Measurements from ENCODE around the gene CHST12. TPM values are rescaled to one million over a fixed set of nuclear protein-coding genes. Genes with fewer than 3 reads are reported as not detected.
A peak's percentile ranks its signal among the peaks of the same experiment; 100 is the strongest.

CHST12 gene
- total RNA-seq, 1 donor from 2014 or later = 29.2 TPM

DNA sequence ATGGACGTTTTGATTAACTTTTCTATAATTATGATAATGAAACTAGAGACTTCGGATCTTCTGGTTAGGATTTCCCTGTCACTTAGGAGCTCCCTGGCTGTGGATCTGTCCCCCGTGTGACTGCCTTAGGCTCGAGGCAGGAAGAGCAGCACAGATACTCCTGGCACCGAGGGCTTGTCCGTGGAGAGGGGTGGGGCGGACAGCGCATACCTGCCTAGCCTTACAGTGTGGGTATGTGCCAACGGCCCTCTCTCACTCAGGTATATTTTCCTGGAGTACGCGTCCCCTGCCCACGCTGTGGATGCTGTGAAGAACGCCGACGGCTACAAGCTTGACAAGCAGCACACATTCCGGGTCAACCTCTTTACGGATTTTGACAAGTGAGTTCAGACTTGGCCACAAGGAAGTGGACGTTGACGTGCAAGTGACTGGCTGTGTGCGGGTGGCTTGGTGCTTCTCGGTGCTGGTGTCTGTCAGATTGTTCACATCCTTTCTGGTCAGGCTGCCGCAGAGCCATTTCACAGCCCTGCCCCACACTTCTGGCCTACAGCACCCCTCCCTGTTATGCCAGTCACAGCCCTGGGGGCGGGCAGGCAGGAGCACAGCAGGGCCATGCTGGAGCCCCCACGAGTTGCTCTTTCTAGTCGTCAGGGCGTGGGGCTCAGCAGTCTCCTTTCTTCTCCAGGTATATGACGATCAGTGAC is 40.9 kb upstream of the CHST12 start:
- Histone ChIP-seq H3K9me3 (no peaks in the 10 kb centered on the region), H3K27ac (no peak overlapping the region), H3K4me3 (no peak overlapping the region), H3K36me3 (peaks cover 87% of the 10 kb centered on the region), H3K4me1 (peaks cover 24% of the 10 kb centered on the region), H3K27me3 (ENCODE audit: low read depth) (no peaks in the 10 kb centered on the region)
- intact Hi-C loops (cut with DNase I) = no loop called here
- TF ChIP-seq, protein P1, sequence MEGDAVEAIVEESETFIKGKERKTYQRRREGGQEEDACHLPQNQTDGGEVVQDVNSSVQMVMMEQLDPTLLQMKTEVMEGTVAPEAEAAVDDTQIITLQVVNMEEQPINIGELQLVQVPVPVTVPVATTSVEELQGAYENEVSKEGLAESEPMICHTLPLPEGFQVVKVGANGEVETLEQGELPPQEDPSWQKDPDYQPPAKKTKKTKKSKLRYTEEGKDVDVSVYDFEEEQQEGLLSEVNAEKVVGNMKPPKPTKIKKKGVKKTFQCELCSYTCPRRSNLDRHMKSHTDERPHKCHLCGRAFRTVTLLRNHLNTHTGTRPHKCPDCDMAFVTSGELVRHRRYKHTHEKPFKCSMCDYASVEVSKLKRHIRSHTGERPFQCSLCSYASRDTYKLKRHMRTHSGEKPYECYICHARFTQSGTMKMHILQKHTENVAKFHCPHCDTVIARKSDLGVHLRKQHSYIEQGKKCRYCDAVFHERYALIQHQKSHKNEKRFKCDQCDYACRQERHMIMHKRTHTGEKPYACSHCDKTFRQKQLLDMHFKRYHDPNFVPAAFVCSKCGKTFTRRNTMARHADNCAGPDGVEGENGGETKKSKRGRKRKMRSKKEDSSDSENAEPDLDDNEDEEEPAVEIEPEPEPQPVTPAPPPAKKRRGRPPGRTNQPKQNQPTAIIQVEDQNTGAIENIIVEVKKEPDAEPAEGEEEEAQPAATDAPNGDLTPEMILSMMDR (IDR thresholded peaks at IDR 0.05) = no peak
- ATAC-seq (no peak), DNase-seq (no peak)

DNA sequence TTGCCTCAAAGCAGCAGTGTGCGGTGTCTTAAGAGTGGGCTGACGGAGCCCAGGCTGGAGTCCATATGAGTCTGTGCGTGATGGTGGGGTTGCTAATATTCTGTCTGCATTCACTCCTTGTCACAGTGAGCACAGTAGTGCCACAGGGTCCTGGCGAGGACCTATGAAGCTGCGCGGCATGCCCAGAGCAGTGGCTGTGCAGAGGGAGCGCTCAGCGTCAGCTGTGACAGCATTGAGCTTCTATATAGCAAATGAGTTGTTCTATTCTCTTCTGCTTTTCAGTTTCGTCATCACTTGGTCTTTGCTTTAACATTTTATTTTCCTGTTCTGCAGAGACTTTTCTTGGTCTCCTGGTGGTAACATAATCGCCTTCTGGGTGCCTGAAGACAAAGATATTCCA is 34.3 kb upstream of the CHST12 start:
- Histone ChIP-seq H3K4me1 (no peaks in the 10 kb centered on the region), H3K4me3 (no peak overlapping the region), H3K9me3 (no peaks in the 10 kb centered on the region), H3K27me3 (ENCODE audit: low read depth) (no peaks in the 10 kb centered on the region), H3K36me3 (peaks cover 100% of the 10 kb centered on the region), H3K27ac (no peak overlapping the region)
- peak in 1 of 2 donors; percentile 20 for ATAC-seq
- intact Hi-C loops (cut with DNase I) = no loop called here
- DNase-seq = no peak
- TF ChIP-seq, protein P1 (IDR thresholded peaks at IDR 0.05) = no peak

DNA sequence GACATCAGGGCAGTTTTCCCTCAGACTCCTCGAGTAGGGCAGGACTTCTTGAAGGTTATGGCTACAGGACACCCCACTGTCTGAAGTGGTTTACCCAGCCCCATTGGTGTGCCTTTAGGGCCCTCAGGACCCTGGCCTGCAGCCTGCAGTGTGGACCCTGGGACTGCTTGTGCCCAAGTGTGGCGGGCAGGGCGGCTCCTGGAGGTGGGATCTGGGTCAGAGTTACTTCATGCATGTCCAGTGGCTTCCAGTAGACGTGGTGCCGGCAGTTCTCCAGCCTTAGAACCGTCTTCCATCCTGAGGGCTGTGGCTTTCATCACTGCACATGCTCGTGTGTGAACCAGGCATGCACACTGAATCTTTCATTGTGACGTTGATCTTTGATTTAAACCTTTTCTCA is 32.1 kb upstream of the CHST12 start:
- Histone ChIP-seq H3K9me3 (no peaks in the 10 kb centered on the region), H3K36me3 (peaks cover 100% of the 10 kb centered on the region), H3K27ac (no peak overlapping the region), H3K4me1 (no peaks in the 10 kb centered on the region), H3K4me3 (no peak overlapping the region), H3K27me3 (ENCODE audit: low read depth) (no peaks in the 10 kb centered on the region)
- ATAC-seq (no peak), DNase-seq (no peak)
- intact Hi-C loops (cut with DNase I) = no loop called here
- TF ChIP-seq, protein P1 (IDR thresholded peaks at IDR 0.05) = no peak

DNA sequence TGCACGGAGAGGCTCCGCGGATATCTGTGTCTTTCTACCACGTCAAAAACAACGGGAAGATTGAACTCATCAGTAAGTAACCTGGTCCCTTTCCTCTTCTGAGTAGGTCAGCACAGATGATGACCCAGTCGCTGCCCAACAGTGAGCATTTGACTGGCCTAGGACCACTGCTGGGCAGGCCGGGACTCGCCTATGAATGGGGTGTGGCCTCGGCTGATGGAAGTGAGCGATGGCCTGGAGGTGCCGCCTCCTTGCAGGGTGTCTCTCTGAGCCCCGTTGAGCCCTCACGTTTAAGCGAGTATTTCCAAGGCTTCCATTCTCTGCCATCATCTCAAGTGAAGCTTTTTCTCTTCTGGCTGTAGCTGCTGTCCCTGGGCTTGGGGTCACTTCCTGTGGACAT is 30.7 kb upstream of the CHST12 start:
- ATAC-seq (no peak), DNase-seq (no peak)
- Histone ChIP-seq H3K4me3 (no peak overlapping the region), H3K4me1 (no peaks in the 10 kb centered on the region), H3K27me3 (ENCODE audit: low read depth) (no peaks in the 10 kb centered on the region), H3K9me3 (no peaks in the 10 kb centered on the region), H3K27ac (no peak overlapping the region), H3K36me3 (peaks cover 96% of the 10 kb centered on the region)
- intact Hi-C loops (cut with DNase I) = no loop called here
- TF ChIP-seq, protein P1 (IDR thresholded peaks at IDR 0.05) = no peak

DNA sequence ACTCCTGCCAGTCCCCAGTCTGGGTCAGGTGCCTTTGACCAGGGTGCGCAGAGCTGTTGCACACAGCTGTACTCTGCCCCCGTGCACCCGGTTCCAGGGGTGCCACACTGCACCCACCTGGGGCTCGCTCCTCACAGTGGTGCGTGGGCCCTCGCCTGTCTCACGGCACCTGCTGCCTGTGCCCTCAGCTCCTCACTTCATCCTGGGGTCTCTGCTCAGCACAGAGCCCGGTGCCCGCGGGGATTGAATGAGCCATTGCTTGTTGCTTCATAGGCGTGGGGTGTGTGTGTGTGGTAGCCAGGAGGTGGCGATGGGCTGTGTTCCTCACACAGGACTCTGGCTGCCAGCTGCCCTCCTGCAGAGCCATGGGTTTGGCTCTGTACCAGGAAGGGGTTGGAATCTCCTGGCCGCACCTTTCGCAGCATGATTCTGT is 30.3 kb upstream of the CHST12 start:
- H3K4me3 ChIP-seq = no peak overlapping the region
- no peaks in the 10 kb centered on the region for H3K27me3 ChIP-seq (ENCODE audit: low read depth)
- peaks cover 92% of the 10 kb centered on the region for H3K36me3 ChIP-seq
- H3K27ac ChIP-seq = no peak overlapping the region
- intact Hi-C loops (cut with DNase I) = no loop called here
- H3K9me3 ChIP-seq = no peaks in the 10 kb centered on the region
- ATAC-seq (peak; percentile 9 to 18), DNase-seq (no peak)
- TF ChIP-seq, protein P1 (IDR thresholded peaks at IDR 0.05) = no peak
- no peaks in the 10 kb centered on the region for H3K4me1 ChIP-seq
